MG63 (cell line): Measurements from ENCODE around the gene SUGT1. TPM values are rescaled to one million over a fixed set of nuclear protein-coding genes. Genes with fewer than 3 reads are reported as not detected.
"Not testable (repeated sequence)": the region's sequence is repeated elsewhere in the genome, so short reads cannot be mapped to it uniquely, and the experiment has no call there.

Experiments used
- DNase-seq: peaks from one replicate; pipeline ENCODE4 v3.0.0-alpha.2; 2020
- H3K27me3 ChIP-seq: fragments of 250-450 bp; sonication (Bioruptor Pico); 2 replicates; pipeline ENCODE4 v1.5.1; 2020; ENCODE audit warnings: mild to moderate bottlenecking, moderate library complexity
- H3K36me3 ChIP-seq: fragments of 250-450 bp; sonication (Bioruptor Pico); 2 replicates; pipeline ENCODE4 v1.5.1; 2020; ENCODE audit warnings: mild to moderate bottlenecking, moderate library complexity
- H3K4me3 ChIP-seq: fragments of 250-450 bp; sonication (Bioruptor Pico); 2 replicates; pipeline ENCODE4 v1.5.1; 2020; ENCODE audit warnings: mild to moderate bottlenecking, moderate library complexity
- H3K9me3 ChIP-seq: fragments of 250-450 bp; sonication (Bioruptor Pico); 2 replicates; pipeline ENCODE4 v1.5.1; 2020; ENCODE audit warnings: mild to moderate bottlenecking, moderate library complexity
- total RNA-seq: library from RNA; depleted of rRNA; stranded (reverse); fragments of >200 nt; shearing (Covaris generic); gene quantifications from 2 replicates; pipeline ENCODE4 v1.2.3, GENCODE V29; 2014; ENCODE audit warnings: low replicate concordance

The SUGT1 gene
- total RNA-seq, 1 experiment from 2014 or later, result 34.3 TPM

DNA sequence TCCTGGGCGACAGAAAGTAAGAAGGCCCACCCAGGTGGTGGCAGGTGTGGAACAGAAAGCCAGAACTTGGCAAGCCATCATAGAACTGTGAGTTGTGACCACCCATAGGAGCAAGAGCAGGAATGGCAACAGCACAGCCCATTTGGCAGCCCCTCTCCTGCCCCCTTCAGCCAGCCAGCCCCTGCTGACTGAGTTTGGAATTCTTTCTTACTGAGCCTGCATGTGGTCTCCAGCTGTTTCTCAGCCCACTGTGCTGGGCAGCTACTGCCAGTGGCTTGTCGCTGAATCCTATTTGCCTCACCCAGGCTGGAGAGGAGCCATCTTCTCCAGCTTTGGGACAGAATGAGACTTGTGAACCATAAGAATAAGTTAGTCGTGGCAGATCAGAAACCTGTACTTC, 58.6 kb downstream of the SUGT1 start:
- H3K4me3 ChIP-seq, result no peak overlapping the region
- DNase-seq, result no peak
- no peaks in the 10 kb centered on the region for H3K36me3 ChIP-seq
- H3K27me3 ChIP-seq, result no peaks in the 10 kb centered on the region
- no peaks in the 10 kb centered on the region for H3K9me3 ChIP-seq

DNA sequence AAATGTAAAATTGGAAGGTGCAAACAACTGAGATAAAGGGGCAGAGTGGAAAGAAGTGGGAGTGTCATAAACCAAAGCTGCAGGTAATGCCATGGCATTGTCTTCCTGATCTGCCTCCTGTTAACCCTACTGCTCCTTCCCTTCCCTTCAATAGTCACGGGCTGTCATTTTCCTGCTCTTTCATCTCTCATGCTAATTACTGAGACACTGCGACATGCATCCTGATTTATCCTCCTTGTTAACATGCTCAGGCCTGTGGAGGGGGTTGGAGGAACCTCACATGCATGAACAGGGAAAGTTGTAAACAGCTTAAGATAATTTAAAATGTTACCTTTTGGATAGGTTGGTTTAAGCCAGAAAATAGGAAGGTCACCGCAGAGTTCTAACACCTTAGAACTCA, 59.7 kb downstream of the SUGT1 start:
- no peak overlapping the region for H3K4me3 ChIP-seq
- no peaks in the 10 kb centered on the region for H3K36me3 ChIP-seq
- no peaks in the 10 kb centered on the region for H3K9me3 ChIP-seq
- no peak for DNase-seq
- no peaks in the 10 kb centered on the region for H3K27me3 ChIP-seq

- Histone ChIP-seq H3K9me3 (no peaks in the 10 kb centered on the region), H3K36me3 (no peaks in the 10 kb centered on the region), H3K27me3 (0 out of 2 replicates have a peak, but pooled peaks cover 3% of the 10 kb centered on the region), H3K4me3 (no peak overlapping the region)
- no peak for DNase-seq
These were observed 61.3 kb downstream of the SUGT1 start for GRCh38 chr13:52713894-52714293.

GRCh38 chr13:52720904-52721303, 68.3 kb downstream of the SUGT1 start:
- H3K36me3 ChIP-seq, DNase-seq, H3K4me3 ChIP-seq, H3K9me3 ChIP-seq, H3K27me3 ChIP-seq: not testable (repeated sequence)

DNA sequence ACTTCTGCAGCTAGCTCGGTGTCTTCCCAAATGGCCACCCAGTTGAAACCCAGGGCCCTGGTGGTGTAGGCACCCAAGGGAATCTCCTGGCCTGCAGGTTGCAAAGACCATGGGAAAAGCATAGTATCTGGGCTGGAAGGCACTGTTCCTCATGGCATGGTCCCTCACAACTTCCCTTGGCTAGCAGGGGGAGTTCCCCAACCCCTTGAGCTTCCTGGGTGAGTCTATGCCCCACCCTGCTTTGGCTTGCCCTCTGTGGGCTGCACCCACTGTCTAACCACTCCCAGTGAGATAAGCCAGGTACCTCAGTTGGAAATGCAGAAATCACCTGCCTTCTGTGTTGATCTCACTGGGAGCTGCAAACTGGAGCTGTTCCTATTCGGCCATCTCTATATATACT, 68.7 kb downstream of the SUGT1 start:
- H3K4me3 ChIP-seq, H3K27me3 ChIP-seq, H3K9me3 ChIP-seq, H3K36me3 ChIP-seq, DNase-seq: not testable (repeated sequence)

- Histone ChIP-seq H3K9me3 (no peaks in the 10 kb centered on the region), H3K27me3 (peaks cover 3% of the 10 kb centered on the region; the same call in 1 of the 2 replicates), H3K36me3 (no peaks in the 10 kb centered on the region), H3K4me3 (no peak overlapping the region)
- DNase-seq, result no peak
These were observed 70.5 kb downstream of the SUGT1 start for GRCh38 chr13:52723181-52723580.

- Histone ChIP-seq H3K9me3 (no peaks in the 10 kb centered on the region), H3K36me3 (no peaks in the 10 kb centered on the region)
- DNase-seq, result no peak
These were observed 72.7 kb downstream of the SUGT1 start for GRCh38 chr13:52725302-52725701.

DNA sequence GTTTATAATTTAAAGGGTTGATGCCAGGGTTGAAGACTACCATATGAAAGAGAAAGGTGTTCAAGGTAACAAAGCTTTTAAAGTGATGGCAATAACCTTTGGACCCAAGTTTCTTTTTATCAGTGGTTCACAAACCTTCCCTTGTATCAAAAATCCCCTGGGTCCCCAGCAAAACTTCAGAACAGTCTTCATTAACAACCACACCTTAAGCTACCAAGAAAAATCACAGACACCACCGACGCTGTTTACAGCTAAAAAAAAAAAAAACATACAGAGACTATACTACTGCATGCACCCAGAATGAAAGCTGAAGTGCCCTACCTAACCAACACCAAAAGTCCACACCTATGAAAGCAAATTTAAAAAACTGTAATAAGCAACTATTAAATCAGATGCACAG, 73.6 kb downstream of the SUGT1 start:
- Histone ChIP-seq H3K9me3 (no peaks in the 10 kb centered on the region), H3K27me3 (no peaks in the 10 kb centered on the region), H3K4me3 (no peak overlapping the region), H3K36me3 (no peaks in the 10 kb centered on the region)
- no peak for DNase-seq

More at GRCh38 chr13:52725302-52725701, 72.7 kb downstream of the SUGT1 start:
- H3K27me3 ChIP-seq, result no peaks in the 10 kb centered on the region
- no peak overlapping the region for H3K4me3 ChIP-seq

- no peak overlapping the region for H3K4me3 ChIP-seq
- H3K27me3 ChIP-seq, result peaks cover 15% of the 10 kb centered on the region
- DNase-seq, result no peak
These were observed 81.5 kb downstream of the SUGT1 start for GRCh38 chr13:52734075-52734623.

GRCh38 chr13:52736891-52737290, 84.3 kb downstream of the SUGT1 start:
- H3K36me3 ChIP-seq, result no peaks in the 10 kb centered on the region
- no peak overlapping the region for H3K4me3 ChIP-seq
- no peaks in the 10 kb centered on the region for H3K9me3 ChIP-seq
- no peak for DNase-seq
- H3K27me3 ChIP-seq, result peaks cover 28% of the 10 kb centered on the region

More at GRCh38 chr13:52734075-52734623, 81.5 kb downstream of the SUGT1 start:
- no peaks in the 10 kb centered on the region for H3K36me3 ChIP-seq
- no peaks in the 10 kb centered on the region for H3K9me3 ChIP-seq

GRCh38 chr13:52737451-52737850, 84.8 kb downstream of the SUGT1 start:
- no peaks in the 10 kb centered on the region for H3K36me3 ChIP-seq
- H3K9me3 ChIP-seq, result no peaks in the 10 kb centered on the region
- no peak overlapping the region for H3K4me3 ChIP-seq
- DNase-seq, result no peak
- peaks cover 28% of the 10 kb centered on the region for H3K27me3 ChIP-seq

DNA sequence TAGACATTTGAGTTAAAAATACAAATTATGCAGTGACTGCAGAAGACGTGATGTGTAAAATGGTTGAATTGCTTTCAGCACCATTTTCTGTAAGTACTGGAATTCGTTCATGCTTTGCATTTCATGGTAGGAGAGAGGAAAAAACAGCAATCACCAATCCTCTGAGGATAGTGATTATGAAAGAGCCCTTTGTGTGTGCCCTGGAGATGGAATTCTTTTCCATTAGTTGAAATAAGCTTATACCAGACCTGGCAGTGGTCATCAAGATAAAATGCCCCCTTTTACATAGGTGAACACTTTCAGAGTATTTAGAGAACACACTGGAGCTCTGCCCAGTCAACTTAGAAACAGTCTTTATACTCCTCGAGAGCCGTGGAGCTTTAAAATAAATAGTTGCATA, 85.3 kb downstream of the SUGT1 start:
- Histone ChIP-seq H3K4me3 (no peak overlapping the region), H3K27me3 (peaks cover 28% of the 10 kb centered on the region), H3K36me3 (no peaks in the 10 kb centered on the region), H3K9me3 (no peaks in the 10 kb centered on the region)
- no peak for DNase-seq

DNA sequence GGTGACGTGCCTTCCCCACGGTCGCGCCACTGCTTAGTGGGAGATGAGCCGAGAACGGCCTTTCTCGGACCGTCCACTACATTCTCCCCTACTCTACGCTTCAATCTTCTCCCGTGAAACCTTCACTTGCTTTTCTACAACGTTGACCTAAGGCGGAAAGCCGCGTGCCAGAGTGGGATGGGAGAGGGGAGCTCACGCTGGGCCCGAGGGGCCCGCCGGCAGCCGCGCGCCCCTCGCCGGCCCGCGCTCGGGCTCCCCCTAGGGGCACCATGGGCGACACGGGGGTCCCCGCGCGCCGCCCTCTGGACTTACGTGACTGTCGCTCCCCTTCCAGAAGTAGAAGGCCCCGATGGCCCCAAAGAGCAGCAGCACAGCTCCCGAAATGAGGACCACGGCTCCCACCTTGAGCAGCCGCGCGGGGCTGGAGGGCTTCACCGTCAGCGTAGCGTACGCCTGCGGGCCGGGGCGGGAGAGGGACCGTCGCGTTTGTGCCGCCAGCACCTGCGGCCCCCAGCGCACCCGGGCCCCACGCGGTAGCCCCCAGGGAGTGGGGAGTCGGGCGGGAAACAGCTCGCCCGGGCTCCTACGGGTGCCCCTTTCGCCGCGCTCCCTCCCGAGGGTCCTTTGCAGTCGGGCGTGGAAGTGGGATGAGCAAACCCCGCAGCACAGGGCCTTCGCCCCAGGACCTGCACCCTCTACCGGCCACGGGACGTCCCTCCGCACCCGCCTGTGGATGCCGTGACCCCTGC, 86.3 kb downstream of the SUGT1 start:
- Histone ChIP-seq H3K36me3 (no peaks in the 10 kb centered on the region), H3K27me3 (peaks cover 28% of the 10 kb centered on the region)
- no peak for DNase-seq

DNA sequence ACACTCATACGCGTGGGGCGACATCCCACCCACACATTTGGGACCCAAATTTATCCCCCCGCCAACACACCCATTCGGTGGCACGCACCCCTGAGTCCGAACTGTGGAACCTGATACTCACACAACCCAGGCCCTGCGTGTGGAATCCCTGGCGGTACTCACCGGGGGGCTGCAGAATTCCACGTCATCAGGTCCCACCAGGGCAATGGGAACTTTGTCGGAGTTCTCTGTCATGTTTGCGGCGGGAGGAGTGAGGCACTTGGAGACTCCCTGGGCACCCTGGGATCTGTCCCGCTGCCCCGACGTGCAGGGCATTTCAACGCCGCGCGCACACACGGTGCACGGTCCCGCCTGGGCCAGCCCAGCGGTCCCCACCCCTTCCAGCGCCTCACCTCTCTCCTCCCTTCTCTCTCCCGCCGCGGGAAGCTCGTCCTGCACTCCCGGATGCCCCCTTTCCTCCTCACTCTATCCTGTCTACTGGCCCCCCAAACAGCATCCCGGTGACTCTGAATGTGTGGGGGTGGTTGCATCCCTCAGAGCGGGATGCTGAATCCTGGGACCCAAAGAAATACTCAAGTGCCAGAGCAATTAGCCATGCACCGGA, 86.9 kb downstream of the SUGT1 start, which contains the start of gene CNMD:
Gene CNMD, minus strand, starts transcription at position 353 of the 604 bp plus-strand sequence. Its CDS starts 119 bp downstream, at position 234.
- no peak within 1 kb of the TSS for H3K4me3 ChIP-seq
- H3K9me3 ChIP-seq, result no peaks in the 10 kb centered on the region
- peaks cover 28% of the 10 kb centered on the region for H3K27me3 ChIP-seq
- no peak for DNase-seq
- H3K36me3 ChIP-seq, result no peaks in the 10 kb centered on the region

More for the DNA sequence above, 86.3 kb downstream of the SUGT1 start:
- Histone ChIP-seq H3K9me3 (no peaks in the 10 kb centered on the region), H3K4me3 (no peak overlapping the region)

- Histone ChIP-seq H3K9me3 (no peaks in the 10 kb centered on the region), H3K36me3 (no peaks in the 10 kb centered on the region), H3K27me3 (peaks cover 17% of the 10 kb centered on the region), H3K4me3 (no peak overlapping the region)
- no peak for DNase-seq
These were observed 90.9 kb downstream of the SUGT1 start for GRCh38 chr13:52743569-52743968.

DNA sequence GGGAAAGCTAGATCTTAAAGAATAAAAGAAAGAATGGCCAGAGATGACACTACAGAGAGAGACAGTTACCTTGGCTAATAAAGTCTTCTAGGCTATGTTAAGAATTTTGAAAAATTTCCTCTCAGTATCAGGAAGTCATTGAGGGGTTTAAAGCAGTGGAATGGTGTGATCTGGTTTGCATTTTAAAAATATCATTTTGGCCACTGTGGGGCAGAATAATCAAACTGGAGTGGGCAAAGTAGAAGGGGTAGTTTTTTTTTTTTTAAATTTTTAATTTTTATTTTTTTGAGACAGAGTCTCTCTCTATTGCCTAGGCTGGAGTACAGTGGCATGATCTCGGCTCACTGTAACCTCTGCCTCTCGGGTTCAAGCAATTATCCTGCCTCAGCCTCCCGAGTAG, 91.4 kb downstream of the SUGT1 start:
- H3K4me3 ChIP-seq, result no peak overlapping the region
- H3K27me3 ChIP-seq, result peaks cover 15% of the 10 kb centered on the region
- no peak for DNase-seq
- no peaks in the 10 kb centered on the region for H3K9me3 ChIP-seq
- H3K36me3 ChIP-seq, result no peaks in the 10 kb centered on the region

- no peak overlapping the region for H3K4me3 ChIP-seq
- peaks cover 6% of the 10 kb centered on the region; the same call in 1 of the 2 replicates for H3K27me3 ChIP-seq
These were observed 92.3 kb downstream of the SUGT1 start for GRCh38 chr13:52744842-52745375.

More at GRCh38 chr13:52744842-52745375, 92.3 kb downstream of the SUGT1 start:
- H3K36me3 ChIP-seq, result no peaks in the 10 kb centered on the region
- DNase-seq, result no peak
- no peaks in the 10 kb centered on the region for H3K9me3 ChIP-seq
